ENCODE measurements around the gene CCDC167.

CCDC167 gene

DNA sequence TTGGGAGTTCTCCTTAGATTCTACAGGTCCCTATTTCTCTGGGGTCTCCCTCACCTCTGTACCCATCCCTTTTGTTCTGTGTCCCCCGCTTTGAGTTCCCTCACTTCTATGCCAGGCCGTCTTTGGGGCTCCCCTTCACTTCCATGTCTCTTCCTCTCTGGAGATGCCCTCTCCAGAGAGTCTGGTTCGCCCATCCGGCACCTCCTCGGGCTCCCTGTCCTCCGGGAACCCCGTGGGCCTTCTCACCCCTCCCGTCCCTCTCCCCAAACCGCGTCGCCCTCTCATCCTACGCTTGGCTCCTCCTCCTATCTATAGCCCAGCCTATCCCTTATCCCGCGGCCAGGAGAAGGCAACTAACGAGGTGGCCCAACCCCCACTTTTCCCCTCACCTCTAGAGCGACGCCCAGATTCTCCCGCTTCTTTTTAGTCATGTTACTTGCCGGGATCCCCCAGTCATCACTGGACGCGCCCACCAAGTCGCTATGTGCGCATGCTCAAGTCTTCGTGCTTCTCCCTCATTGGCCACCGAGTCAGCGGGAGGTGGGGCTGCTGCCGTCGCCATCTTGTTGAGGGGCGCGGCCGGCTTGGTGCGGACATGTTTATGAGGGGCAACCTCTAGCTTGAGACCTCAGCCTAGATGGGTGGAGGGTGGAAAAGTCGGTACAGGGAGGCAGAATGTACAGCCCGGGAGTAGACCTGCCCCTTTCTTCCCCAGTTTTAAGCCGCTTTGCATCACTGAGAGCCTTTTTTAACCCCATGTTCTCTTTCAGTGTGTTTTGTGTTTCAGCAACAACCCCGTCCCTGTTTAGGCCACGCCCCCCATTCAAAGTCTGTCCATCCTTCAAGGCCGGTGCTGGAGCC lies at the start of gene CCDC167:
Gene CCDC167, minus strand, starts transcription at position 461 of the 861 bp plus-strand sequence. Its CDS starts 30 bp downstream, at position 431.
- TF ChIP-seq ZNF274 (IDR thresholded peaks at IDR 0.05; ENCODE audit: low read depth, low read length), result no peak
- peak within 1 kb of the TSS; percentile 80 for H3K4me3 ChIP-seq (ENCODE audit: low read length)

DNA sequence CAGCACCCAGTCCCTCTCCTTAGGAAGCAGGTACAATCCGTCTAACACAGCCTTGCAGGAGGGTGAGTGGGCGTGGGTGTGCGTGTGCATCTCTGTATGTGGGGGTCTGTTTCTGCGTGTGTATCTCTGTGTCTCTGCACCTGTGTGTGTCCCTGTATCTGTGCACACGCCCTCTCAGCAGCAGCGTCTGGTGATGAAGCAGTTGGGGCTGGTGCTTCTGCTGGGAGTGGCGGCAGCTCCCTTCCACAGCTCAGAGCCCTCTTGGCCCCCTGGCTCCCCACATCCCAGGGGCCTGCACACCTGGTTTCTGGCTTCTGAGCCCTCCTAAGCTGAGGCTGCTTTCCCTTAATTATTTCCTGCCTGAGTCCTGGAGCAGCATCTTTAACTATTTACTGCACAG lies 49.5 kb upstream of the CCDC167 start:
- H3K4me3 ChIP-seq (ENCODE audit: low read length), result no peak overlapping the region
- no peak for TF ChIP-seq ZNF274 (IDR thresholded peaks at IDR 0.05; ENCODE audit: low read depth, low read length)

DNA sequence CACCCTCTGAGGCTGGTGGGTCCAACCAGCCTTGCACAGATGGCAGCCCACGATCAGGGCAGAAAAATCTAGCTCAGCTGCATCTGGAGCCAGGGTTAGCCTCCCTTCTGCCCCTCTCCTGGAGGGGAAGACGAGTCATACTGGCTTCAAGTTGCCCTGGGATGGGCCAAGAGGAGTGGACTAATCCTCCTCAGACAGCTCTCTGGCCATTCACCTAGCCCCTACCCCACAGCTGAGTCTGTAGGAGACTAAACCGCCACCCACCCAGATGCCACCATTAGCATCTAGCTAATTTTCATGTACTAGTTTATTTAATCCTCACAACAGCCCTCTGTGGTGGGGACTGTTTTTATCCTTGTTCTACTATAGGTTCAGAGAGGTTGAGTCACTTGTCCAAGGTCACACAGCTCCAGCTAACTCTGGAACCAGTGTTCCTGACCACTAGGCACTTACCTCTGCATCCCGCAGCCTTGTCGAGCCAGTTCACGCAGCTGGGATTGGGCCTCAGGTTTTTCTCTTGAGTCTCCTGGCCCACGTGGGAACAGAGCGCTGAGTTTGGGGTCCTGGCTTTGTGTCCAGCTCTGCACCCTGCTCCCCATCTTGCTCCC lies 48.5 kb upstream of the CCDC167 start:
- H3K4me3 ChIP-seq (ENCODE audit: low read length), result no peak overlapping the region; the same call in 1 of the 2 replicates
- no peak for TF ChIP-seq ZNF274 (IDR thresholded peaks at IDR 0.05; ENCODE audit: low read depth, low read length)

DNA sequence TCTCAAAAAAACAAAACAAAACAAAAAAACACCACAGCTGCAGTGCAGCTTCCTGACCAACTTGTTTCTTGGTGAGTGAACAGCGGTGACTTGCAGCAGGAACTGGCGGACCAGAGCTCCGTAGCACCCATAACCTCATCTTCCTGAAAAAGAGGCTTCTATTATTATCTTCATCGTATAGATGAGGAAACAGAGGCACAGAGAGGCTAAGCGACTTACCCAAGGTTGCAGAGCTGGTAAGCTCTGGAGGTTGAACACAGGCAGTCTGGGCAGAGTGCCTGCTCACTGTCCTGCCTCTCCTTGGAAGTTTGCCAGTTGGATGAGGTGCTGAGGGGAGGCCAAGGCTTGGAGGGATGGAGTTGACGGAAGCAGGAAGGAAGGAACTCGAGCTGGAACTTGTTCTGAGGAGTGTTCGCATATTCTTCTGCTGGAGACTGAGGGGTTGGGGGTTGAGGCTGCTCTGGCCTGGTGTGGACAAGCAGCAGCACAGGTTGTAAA lies 47.9 kb upstream of the CCDC167 start:
- H3K4me3 ChIP-seq (ENCODE audit: low read length), result no peak overlapping the region; the same call in 1 of the 2 replicates
- no peak for TF ChIP-seq ZNF274 (IDR thresholded peaks at IDR 0.05; ENCODE audit: low read depth, low read length)

DNA sequence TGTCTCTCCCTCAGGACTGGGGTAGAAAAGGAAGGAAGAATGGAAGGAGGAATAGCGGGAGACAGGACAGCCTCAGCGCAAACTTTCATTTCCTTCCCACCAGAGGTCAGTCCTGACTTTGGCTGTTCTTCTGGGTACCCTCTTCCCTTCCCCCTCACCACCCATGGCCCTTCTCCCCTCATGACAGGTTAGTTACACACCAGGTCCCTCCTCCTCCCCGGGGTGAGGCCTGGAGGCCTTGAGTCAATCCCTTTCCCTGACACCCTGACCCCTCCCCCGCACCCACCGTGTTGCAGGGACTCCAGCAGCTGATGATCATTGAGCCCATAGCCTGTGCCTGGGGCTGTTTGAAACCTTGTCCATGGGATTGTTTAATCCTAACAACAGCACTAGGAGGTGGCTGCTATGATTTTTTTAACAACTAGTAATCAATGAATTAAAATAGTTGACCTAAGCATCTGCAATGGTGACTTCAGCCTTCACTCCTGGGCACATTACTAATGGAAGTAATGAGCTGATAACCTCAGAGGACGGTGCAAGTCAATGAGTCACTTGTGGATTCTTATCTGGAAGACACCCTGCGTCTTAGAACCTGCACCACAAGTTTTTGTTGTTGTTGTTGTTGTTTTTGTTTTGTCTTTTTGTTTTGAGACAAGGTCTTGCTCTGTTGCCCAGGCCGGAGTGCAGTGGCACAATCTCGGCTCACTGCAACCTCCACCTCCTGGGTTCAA lies 46.6 kb upstream of the CCDC167 start:
- no peak for TF ChIP-seq ZNF274 (IDR thresholded peaks at IDR 0.05; ENCODE audit: low read depth, low read length)
- H3K4me3 ChIP-seq (ENCODE audit: low read length), result no peak overlapping the region

DNA sequence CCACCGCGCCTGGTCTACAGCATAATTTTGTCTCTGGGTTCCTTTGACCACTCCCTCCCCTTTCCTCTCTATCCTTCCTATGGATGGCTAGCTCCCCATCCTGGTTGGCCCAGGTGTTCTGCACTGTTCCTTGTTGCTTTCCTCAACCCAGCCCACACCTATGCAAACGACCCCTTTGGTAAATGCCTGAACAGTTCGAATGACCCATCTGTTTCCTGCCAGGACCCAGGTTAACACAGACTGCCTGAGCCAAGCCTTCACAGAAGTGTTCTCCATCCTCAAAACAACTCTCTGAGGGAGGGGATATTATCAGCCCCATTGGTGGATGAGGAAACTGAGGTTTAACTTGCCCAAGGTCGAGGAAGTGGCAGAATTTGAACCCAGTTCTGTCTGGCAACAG lies 44.8 kb upstream of the CCDC167 start:
- no peak for TF ChIP-seq ZNF274 (IDR thresholded peaks at IDR 0.05; ENCODE audit: low read depth, low read length)

DNA sequence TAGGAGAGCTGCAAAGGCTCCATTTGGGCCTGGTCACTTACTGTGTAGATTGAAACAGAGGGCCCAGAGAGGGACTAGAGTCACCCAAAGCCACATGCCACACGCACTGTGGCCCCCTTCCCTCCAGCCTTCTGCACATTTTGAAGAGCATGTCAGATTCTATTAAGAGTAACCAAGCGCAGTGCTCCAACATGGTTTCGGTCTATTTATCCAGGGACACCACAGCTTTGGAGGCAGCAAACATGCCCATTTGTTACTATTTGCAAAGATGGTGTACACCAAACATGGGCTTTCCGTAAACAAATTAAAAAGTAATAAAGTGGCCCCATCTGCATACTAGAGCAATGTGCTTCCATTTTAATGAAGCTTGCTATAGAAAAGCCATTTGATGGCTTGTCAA lies 43.7 kb upstream of the CCDC167 start:
- no peak for TF ChIP-seq ZNF274 (IDR thresholded peaks at IDR 0.05; ENCODE audit: low read depth, low read length)
- H3K4me3 ChIP-seq (ENCODE audit: low read length), result no peak overlapping the region

More for the DNA sequence above, 44.8 kb upstream of the CCDC167 start:
- no peak overlapping the region for H3K4me3 ChIP-seq (ENCODE audit: low read length)

DNA sequence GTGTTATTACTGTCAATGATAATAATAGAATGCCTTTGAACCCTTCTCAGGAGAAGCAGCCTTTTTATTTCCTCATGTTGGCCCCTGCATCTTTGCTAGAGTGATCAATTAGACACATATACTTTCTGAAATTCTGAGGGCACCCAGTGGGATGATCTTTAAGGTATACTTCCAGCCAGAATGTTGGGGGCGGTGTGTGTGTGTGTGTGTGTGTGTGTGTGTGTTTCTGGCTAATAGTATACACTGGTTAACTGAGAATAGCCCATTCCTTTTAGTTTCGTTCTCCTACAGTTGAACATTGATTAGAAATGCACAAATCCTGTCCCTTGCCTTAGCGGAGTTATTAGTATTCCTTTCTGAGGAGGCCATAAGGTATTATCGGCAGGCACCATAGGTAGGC lies 41.7 kb upstream of the CCDC167 start:
- TF ChIP-seq ZNF274 (IDR thresholded peaks at IDR 0.05; ENCODE audit: low read depth, low read length), result no peak
- H3K4me3 ChIP-seq (ENCODE audit: low read length), result no peak overlapping the region

DNA sequence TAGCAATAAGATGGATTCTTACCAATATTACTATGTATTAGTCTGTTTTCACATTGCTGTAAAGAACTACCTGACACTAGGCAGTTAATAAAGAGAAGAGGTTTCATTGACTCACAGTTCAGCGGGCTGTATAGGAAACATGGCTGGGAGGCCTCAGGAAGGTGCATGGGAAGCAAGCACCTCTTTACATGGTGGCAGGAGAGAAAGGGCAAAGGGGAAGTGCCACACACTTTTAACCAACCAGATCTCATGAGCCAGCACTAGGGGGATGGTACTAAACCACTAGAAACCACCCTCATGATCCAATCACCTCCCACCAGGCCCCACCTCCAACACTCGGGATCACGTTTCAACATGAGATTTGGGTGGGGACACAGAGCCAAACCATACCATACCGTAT lies 40.7 kb upstream of the CCDC167 start:
- TF ChIP-seq ZNF274 (IDR thresholded peaks at IDR 0.05; ENCODE audit: low read depth, low read length), result no peak
- H3K4me3 ChIP-seq (ENCODE audit: low read length), result no peak overlapping the region

DNA sequence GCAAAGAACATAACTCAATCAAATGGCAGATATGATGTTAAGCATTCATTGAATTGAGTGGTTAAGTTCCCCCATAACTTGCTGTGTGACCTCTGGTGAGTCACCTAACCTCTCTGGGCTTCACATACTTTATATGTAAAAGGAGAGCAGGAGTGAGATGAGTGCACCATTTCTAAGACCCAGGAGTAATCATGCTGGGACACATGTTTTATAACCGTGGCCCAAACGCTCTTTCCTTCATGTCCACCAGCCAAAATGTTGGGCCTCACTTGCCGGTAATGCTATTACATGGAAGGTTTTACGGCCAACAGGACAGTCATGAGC lies 40.3 kb upstream of the CCDC167 start:
- TF ChIP-seq ZNF274 (IDR thresholded peaks at IDR 0.05; ENCODE audit: low read depth, low read length), result no peak

DNA sequence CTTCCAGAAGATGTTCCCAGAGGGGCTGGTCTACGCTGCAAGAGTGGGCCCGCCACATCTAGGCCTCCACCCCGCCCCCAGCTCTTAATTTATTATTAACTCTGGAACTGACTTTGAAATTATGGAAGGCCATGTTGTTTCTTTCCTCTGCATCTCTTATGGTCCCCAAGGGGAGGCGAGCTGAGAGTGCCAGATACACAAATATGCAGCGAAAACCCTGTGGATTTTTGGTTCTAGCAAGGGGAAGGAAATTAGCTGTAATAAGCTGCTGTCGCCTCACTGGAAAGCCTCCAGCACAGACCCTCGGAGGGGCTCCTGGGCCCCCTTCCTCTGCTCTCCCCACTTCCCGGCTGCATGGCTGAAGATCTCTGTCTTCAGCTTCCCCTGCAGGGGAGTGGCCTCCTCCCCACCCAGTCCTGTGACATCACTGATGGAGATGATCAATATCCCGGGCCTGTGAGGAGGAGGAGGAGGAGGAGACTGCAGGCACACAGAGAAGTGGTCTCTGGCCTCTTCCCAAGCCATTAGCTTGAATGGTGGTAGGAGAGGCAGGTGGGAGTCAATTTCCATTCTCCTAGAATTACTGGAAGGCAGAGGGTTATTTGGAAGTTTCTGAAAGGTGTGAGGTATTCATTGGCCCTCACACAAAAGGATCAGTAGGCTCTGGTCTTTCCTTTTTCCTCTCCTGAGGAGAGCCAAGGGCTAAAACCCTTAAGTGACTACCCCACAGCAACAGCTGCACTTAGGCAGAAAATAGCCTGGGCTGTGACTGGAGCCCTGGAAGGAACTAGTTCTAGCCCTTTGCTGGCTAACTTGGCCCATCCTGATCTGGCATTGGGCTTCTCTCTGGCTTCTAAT lies 39.7 kb upstream of the CCDC167 start:
- no peak for TF ChIP-seq ZNF274 (IDR thresholded peaks at IDR 0.05; ENCODE audit: low read depth, low read length)
- no peak overlapping the region for H3K4me3 ChIP-seq (ENCODE audit: low read length)

More for the DNA sequence above, 40.3 kb upstream of the CCDC167 start:
- no peak overlapping the region for H3K4me3 ChIP-seq (ENCODE audit: low read length)

DNA sequence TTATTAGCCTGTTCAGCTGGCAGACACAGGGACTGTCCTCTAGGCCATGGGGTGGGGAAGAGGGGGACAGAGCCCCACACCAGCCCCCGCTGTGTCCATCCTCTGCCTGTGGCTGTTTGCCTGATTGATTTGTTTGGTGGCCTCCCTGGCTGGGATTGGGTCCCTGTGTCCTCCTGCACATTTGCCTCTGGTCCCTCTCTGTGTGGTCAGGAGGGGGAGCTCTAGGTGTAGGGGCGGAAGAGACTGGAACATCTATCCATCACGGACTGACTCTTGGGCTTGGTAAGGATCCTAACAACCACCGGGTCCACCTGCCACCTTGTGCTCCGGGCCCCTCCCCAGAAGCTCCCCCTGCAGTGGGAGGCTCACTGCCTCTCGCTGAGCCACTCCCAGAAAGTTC lies 38.4 kb upstream of the CCDC167 start:
- H3K4me3 ChIP-seq (ENCODE audit: low read length), result no peak overlapping the region
- no peak for TF ChIP-seq ZNF274 (IDR thresholded peaks at IDR 0.05; ENCODE audit: low read depth, low read length)

DNA sequence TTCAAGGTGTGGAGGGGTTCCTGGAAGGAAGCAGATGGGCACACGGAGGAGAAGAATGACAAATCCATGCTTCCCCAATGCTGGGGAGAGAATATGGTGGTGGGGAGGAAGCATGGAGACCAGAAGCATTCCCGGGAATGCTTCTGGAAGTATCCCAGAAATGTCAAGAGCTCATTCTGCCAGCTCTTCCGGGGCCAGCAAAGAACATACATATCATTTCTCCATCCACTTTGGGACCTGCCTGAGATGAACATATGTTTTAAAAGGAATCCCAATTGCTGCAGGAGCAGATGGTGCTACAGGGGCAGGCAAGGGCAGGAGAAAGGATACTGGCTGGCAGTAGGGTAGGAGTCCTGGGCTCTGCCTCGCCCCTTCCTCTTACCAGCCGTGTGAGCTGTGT lies 37.9 kb upstream of the CCDC167 start:
- no peak for TF ChIP-seq ZNF274 (IDR thresholded peaks at IDR 0.05; ENCODE audit: low read depth, low read length)
- no peak overlapping the region for H3K4me3 ChIP-seq (ENCODE audit: low read length)
